Measurements from ENCODE around the gene SYT2. TPM values are rescaled to one million over a fixed set of nuclear protein-coding genes. Genes with fewer than 3 reads are reported as not detected.
"Not testable (repeated sequence)": the region's sequence is repeated elsewhere in the genome, so short reads cannot be mapped to it uniquely, and the experiment has no call there.

SYT2 gene
- polyA plus RNA-seq (ENCODE audit: low read depth in 6 of 6) = under 1 TPM in 2 of 6 donors, not detected in 4; 0.11 to 0.12 TPM

DNA sequence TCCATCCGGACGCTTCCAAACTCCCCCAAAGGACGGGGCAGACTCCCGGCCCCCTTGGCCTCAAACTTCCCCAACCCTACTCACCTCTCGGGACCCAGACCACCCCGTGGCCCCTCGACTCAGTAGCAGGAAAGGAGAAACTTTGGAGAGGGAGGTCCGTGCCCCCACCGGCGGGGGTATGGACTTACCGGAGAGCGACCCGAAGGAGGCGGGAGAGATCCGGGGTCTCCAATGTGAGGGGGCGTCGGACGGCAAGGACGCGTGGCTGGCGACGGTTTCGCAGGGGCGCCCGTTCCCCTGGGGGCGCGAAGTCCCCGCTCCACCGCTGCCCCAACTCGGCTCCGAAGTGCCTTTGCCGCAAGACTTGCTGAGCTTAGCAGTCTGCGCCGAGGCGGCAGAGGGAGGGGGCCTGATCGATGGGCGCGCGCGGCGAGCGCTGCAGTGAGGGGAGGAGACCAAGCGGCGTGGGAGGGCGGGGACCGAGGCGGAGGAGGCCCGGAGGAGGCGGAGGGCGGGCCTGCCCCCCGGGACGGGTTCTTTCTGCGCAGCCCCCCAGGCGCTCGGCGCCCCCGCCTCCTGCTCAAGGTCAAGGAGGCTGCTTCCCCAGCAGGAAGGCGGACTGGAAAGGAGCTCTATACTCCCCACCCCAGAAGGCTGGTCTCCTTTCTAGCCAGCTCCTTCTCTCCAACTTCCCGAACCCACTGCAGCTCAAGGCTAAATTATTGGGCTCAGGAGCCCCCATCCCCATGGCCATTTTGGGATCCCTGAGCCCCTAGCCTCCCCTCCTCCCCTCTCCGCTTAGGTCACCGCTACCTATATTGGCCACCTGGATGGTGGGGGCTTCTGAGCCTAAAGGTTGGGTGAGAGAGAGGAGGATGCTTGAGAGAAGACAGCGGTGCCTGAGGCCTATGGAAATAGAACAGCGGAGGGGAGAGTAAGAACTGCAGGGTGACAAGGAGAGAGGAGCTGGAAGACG lies at the start of gene SYT2:
SYT2 (minus strand) TSS at position 385 of the 976 bp plus-strand sequence. CDS start 104,682 bp downstream, outside the sequence.
- ATAC-seq (ENCODE audit: low read depth in 2 of 2) (peak; percentile 35 to 40), DNase-seq (no peak)
- Mint-ChIP-seq H3K4me3 (peak within 1 kb of the TSS in 5 of 8 donors; percentile 1 to 66 (median 44)), H3K27ac (peak within 1 kb of the TSS in 1 of 6 donors; percentile 72), H3K4me1 (peaks cover 6 to 12% (median 12%) of the 10 kb centered on the region in 3 donors), H3K9me3 (no peaks in the 10 kb centered on the region), H3K36me3 (peaks cover 0 to 7% of the 10 kb centered on the region in 2 donors), H3K27me3 (peaks cover 67 to 96% (median 74%) of the 10 kb centered on the region in 3 donors)

DNA sequence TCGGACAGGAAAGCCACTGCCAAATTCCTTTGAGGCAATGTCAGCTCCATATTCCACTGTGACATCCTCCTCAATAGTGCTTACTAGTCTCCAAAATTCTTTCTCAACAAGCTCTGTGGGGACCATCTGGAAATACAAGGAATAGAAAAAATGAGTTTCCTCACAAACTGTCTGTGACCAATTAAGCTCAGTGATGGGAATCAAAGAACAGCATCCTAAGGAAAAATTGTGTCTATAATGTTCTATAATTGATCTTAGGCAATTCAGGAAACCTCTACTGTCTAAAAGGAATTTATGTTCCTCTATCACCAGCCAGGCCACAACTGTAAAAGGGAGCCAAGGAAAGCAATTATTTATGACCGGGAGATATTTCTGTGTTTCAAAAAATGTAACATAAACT lies 46.1 kb upstream of the SYT2 start:
- Mint-ChIP-seq H3K4me3 (no peak overlapping the region), H3K27me3 (no peaks in the 10 kb centered on the region), H3K36me3 (peaks cover 14 to 29% of the 10 kb centered on the region in 2 donors), H3K4me1 (no peaks in the 10 kb centered on the region), H3K9me3 (no peaks in the 10 kb centered on the region), H3K27ac (no peak overlapping the region)
- DNase-seq (no peak), ATAC-seq (ENCODE audit: low read depth in 2 of 2) (no peak)

DNA sequence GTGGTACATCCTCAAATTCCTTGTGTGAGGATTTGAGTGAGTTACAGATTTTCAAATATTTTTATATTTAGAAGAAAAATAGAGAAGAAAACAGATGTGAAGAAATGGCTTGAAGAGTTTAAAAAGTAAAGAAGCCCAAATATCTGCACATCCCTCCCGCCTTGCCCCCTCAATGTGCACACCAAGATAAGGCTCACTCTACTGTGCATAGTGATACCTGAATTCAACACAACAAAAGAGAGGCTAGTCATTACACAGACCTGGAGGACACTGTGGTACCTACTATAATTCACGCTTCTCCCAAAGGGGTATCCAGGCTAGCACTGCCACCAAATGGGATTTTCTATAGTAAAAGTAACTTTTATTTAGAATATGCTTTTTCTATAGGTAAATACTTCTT lies 44.0 kb upstream of the SYT2 start:
- no peaks in the 10 kb centered on the region for H3K4me1 Mint-ChIP-seq
- ATAC-seq (ENCODE audit: low read depth in 2 of 2) = no peak
- no peaks in the 10 kb centered on the region for H3K9me3 Mint-ChIP-seq
- peaks cover 14 to 29% of the 10 kb centered on the region in 2 donors for H3K36me3 Mint-ChIP-seq
- no peaks in the 10 kb centered on the region for H3K27me3 Mint-ChIP-seq
- no peak overlapping the region for H3K4me3 Mint-ChIP-seq
- no peak overlapping the region for H3K27ac Mint-ChIP-seq
- no peak for DNase-seq

DNA sequence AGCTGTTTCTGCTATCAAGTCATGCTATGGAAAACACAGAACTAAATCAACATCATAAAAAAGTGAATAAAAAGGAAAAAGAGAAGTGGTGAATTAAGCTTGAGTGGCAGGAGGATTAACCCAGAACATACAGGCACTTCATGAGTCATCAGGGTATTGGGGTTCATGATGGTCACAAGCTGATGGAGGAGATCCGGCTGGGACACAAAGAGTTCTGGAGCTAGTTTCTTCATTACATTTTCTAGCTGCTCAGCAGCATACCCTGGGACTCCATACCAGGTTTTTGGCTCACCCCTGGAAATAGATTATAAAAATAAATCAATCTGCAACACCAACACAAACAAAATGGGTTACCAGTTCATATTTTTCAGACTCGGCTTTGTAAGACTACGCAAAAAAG lies 42.5 kb upstream of the SYT2 start:
- peaks cover 14 to 28% of the 10 kb centered on the region in 2 donors for H3K36me3 Mint-ChIP-seq
- no peak overlapping the region for H3K4me3 Mint-ChIP-seq
- no peaks in the 10 kb centered on the region for H3K4me1 Mint-ChIP-seq
- H3K27ac Mint-ChIP-seq = peak overlapping the region in 1 of 6 donors; percentile 84
- no peak for DNase-seq
- no peaks in the 10 kb centered on the region for H3K27me3 Mint-ChIP-seq
- H3K9me3 Mint-ChIP-seq = no peaks in the 10 kb centered on the region
- ATAC-seq (ENCODE audit: low read depth in 2 of 2) = no peak

DNA sequence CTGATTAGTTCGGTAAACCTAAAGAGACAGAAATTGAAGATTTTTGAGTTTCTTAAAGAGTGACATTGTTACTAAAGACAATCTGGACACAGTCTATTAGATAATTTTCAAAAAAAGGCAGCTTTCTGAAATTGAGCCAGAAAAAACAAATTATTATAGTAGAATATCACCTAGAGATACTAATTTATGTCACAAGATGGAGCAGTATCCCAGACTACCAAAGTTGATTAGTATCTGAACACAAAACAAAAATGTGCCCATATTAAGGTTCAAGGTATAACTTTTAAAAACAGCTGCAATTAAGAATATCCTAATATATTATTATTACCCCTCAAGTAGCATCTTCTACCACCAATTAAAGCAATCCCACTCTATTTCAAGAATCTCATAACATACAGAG lies 40.5 kb upstream of the SYT2 start:
- DNase-seq (no peak), ATAC-seq (ENCODE audit: low read depth in 2 of 2) (no peak)
- no peaks in the 10 kb centered on the region for H3K4me1 Mint-ChIP-seq
- H3K4me3 Mint-ChIP-seq = no peak overlapping the region
- H3K27ac Mint-ChIP-seq = no peak overlapping the region
- no peaks in the 10 kb centered on the region for H3K27me3 Mint-ChIP-seq
- no peaks in the 10 kb centered on the region for H3K9me3 Mint-ChIP-seq
- H3K36me3 Mint-ChIP-seq = peaks cover 19 to 35% of the 10 kb centered on the region in 2 donors

DNA sequence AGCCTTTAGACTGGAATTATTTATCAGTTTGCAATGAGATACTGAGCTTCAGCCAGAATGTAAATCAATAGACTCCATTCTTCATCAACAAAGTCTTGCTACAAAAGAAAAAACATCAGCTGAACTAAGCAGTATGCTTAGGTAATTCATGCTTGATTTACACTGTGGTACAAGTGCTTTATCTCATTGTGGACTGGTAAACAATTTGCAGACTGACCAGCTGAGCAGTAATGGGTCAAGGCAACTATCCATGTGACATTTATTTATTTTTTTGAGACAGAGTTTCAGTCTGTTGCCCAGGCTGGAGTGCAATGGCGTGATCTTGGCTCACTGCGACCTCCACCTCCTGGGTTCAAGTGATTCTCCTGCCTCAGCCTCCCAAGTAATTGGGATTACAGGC lies 39.8 kb upstream of the SYT2 start:
- Mint-ChIP-seq H3K36me3 (peaks cover 19 to 35% of the 10 kb centered on the region in 2 donors), H3K27me3 (no peaks in the 10 kb centered on the region), H3K4me3 (no peak overlapping the region), H3K27ac (no peak overlapping the region), H3K9me3 (peaks cover 0 to 2% (median under 1%) of the 10 kb centered on the region in 7 donors), H3K4me1 (no peaks in the 10 kb centered on the region)
- DNase-seq = no peak
- no peak for ATAC-seq (ENCODE audit: low read depth in 2 of 2)

DNA sequence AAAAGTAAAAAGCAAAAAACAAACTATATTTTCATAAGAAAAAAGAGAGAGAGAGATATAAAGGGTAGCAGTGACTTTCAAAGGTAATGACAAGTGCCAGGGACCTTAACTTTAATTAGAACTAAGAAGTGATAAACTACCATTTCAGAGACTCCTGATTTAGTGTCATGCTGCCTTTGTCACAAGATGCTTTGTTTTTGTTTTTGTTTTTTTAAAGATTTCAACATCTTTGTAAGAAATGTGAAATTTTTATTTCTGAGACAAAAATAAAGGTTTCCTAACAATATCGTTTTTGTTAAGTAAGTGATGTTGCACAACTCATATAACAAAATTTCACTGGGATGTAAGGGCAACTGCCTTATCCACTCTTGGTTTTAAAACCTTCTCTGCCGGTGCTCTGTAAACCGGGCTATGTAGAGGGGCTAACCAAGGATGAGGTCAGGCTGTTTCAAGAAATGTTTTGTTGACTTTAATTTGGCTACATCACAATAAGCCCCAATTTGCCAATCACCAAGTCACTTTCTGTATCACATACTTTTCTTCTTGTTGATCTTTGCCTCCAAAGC lies 35.2 kb upstream of the SYT2 start:
- DNase-seq (no peak), ATAC-seq (ENCODE audit: low read depth in 2 of 2) (no peak)
- H3K4me3 Mint-ChIP-seq = no peak overlapping the region
- no peaks in the 10 kb centered on the region for H3K27me3 Mint-ChIP-seq
- H3K9me3 Mint-ChIP-seq = peaks cover 2 to 6% (median 5%) of the 10 kb centered on the region in 7 donors
- H3K4me1 Mint-ChIP-seq = no peaks in the 10 kb centered on the region
- H3K27ac Mint-ChIP-seq = no peak overlapping the region
- H3K36me3 Mint-ChIP-seq = peaks cover 28 to 55% of the 10 kb centered on the region in 2 donors

DNA sequence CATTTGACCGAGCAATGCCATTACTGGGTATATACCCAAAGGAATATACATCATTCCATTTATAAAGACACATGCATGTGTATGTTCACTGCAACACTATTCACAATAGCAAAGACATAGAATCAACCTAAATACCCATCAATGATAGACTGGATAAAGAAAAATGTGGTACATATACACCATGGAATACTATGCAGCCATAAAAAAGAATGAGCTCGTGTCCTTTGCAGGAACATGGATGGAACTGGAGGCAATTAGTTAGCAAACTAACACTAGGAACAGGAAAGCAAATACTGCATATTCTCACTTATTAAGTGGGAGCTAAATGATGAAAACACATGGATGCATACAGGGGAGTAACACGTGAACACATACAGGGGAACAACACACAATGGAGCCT lies 34.5 kb upstream of the SYT2 start:
- peaks cover 28 to 55% of the 10 kb centered on the region in 2 donors for H3K36me3 Mint-ChIP-seq
- H3K27me3 Mint-ChIP-seq; H3K4me1 Mint-ChIP-seq; DNase-seq; H3K4me3 Mint-ChIP-seq; H3K9me3 Mint-ChIP-seq; ATAC-seq (ENCODE audit: low read depth in 2 of 2): not testable (repeated sequence)
- peak overlapping the region in 1 of 6 donors; percentile 11 for H3K27ac Mint-ChIP-seq

DNA sequence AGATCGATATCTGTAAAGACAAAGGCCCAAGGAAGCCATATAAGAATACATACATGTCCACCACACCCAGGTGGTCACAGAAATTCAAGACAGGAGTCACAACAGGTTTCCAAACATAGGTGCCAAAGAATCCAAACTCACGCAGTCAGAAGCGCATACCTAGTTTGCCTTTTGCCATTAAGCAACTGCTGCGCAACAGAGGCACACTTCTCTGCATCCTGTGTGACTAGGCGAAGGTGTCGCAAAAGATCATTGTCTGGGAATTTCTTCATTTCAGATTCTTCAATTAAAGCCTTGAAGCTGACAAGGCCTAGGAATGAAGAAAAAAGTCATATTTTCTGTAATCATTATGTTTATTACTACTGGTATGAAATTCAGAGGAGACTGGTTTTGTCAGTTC lies 32.2 kb upstream of the SYT2 start:
- ATAC-seq (ENCODE audit: low read depth in 2 of 2) = no peak
- Mint-ChIP-seq H3K27me3 (no peaks in the 10 kb centered on the region), H3K27ac (no peak overlapping the region), H3K4me3 (no peak overlapping the region), H3K9me3 (peaks cover 2 to 6% (median 5%) of the 10 kb centered on the region in 7 donors), H3K36me3 (peaks cover 28 to 49% of the 10 kb centered on the region in 2 donors), H3K4me1 (no peaks in the 10 kb centered on the region)
- DNase-seq = no peak

DNA sequence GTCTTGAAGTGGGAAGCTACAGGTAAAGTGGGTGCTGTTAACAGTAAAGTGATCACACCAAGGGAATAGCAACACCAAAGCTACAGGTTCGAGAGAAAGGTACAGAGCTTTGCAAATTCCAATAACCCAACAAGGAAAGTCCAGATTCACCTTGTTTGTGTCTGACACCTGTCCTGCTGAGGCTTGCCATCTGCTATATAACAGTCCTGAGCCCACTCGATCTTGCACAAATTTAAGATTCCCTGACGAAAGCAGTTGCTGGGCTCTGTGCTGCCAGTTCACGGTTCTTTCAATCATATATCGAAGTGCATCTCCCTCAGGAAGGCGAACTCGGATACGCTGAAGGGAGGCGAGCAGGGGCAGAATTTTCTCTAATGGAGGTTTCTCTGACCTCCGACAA lies 23.0 kb upstream of the SYT2 start:
- Mint-ChIP-seq H3K4me3 (no peak overlapping the region), H3K9me3 (no peaks in the 10 kb centered on the region), H3K36me3 (peaks cover 52 to 53% of the 10 kb centered on the region in 2 donors), H3K27me3 (no peaks in the 10 kb centered on the region), H3K27ac (peak overlapping the region in 2 of 6 donors; percentile 19 to 25), H3K4me1 (peaks cover 4 to 14% (median 8%) of the 10 kb centered on the region in 3 donors)
- ATAC-seq (ENCODE audit: low read depth in 2 of 2) = no peak
- DNase-seq = no peak

DNA sequence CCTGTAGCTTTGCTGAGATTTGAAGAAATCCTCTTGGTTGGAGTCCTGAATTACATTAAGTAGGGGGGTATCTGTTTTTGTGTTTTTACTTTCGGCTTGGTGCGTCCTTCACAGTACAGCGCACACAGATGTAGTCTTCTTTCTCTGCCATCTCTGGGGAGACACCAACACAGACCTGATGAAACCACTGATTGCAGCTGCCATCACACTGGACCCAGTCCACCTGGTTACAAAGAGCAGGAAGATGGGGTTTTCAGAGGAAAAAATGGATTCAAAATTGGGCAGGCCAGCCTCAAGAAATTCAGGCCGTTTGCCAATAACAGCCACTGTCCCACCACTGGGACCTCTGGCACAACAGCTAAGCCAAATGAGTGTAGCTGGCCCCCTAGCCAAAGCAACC lies 18.7 kb upstream of the SYT2 start:
- peak overlapping the region in 5 of 6 donors; percentile 26 to 74 (median 35) for H3K27ac Mint-ChIP-seq
- no peak overlapping the region for H3K4me3 Mint-ChIP-seq
- H3K36me3 Mint-ChIP-seq = peaks cover 41 to 43% of the 10 kb centered on the region in 2 donors
- H3K27me3 Mint-ChIP-seq = no peaks in the 10 kb centered on the region
- DNase-seq (no peak), ATAC-seq (ENCODE audit: low read depth in 2 of 2) (peak; percentile 51 to 55)
- no peaks in the 10 kb centered on the region for H3K9me3 Mint-ChIP-seq
- H3K4me1 Mint-ChIP-seq = peaks cover 4 to 17% (median 8%) of the 10 kb centered on the region in 3 donors

DNA sequence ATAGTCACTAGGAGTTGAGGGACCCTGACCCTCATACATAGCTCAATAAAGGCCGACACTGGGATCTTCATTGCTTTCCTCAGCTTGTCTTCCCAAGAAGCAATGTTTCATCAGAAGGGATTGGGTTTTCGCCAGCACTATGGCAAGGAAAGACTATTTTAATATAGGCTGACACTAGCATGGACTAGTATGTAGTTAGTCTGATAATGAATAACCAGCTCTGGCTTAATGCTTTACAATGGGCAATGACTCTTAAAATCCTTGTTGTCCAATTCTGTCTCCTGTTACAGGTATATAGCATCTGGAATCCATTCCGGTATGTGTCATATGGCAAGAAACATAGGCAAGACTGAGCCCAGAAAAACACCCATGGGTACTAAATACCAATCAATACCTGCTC lies 15.3 kb upstream of the SYT2 start:
- Mint-ChIP-seq H3K27ac (no peak overlapping the region), H3K4me3 (no peak overlapping the region)

DNA sequence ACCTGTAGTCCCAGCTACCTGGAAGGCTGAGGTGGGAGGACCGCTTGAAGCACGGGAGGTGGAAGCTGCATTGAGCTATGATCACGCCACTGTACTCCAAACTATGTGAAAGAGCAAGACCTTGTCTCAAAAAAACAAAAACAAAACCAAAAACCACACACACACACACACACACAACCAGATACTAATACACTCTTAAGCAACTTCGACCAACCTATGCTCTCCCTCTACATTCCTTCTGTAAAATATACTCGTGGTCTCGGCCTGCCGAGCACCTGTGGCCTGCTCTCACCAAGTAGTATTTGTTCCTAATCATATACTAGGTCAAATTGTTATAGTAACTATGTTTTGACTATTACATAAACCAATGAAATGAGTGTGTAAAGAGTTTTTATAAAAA lies 13.5 kb upstream of the SYT2 start:
- Mint-ChIP-seq H3K4me3 (no peak overlapping the region), H3K36me3 (peaks cover 10 to 11% of the 10 kb centered on the region in 2 donors), H3K4me1 (peaks cover 4 to 15% (median 7%) of the 10 kb centered on the region in 3 donors), H3K9me3 (no peaks in the 10 kb centered on the region), H3K27ac (peak overlapping the region in 2 of 6 donors; percentile 36 to 73), H3K27me3 (no peaks in the 10 kb centered on the region)
- ATAC-seq (ENCODE audit: low read depth in 2 of 2) (no peak), DNase-seq (no peak)

More for the DNA sequence above, 15.3 kb upstream of the SYT2 start:
- peaks cover 4 to 17% (median 8%) of the 10 kb centered on the region in 3 donors for H3K4me1 Mint-ChIP-seq
- ATAC-seq (ENCODE audit: low read depth in 2 of 2) (no peak), DNase-seq (no peak)
- H3K36me3 Mint-ChIP-seq = peaks cover 27 to 29% of the 10 kb centered on the region in 2 donors
- no peaks in the 10 kb centered on the region for H3K9me3 Mint-ChIP-seq
- no peaks in the 10 kb centered on the region for H3K27me3 Mint-ChIP-seq

Measured in naive B cell (primary cell).